ENCODE data around the gene TGM2.

DNA sequence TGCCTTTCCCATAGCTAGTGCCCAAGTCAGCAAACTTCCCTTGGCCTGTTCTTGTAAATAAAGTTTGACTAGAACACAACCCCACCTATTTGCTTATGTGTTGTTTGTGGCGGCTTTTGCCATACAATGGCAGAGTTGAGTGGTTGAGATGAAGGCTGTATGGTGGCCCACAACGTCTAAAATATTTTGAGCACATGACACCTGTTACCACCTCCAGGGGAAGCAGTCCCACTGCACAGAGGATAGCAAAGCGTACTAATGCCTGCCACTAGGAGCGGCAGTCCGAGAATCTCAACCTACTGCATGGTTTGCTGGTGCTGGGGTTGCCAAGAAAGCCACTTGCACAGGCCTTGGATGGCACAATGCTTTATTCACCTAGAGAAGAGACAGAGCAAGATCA lies 58.6 kb downstream of the TGM2 start:
- TF ChIP-seq, protein P1, sequence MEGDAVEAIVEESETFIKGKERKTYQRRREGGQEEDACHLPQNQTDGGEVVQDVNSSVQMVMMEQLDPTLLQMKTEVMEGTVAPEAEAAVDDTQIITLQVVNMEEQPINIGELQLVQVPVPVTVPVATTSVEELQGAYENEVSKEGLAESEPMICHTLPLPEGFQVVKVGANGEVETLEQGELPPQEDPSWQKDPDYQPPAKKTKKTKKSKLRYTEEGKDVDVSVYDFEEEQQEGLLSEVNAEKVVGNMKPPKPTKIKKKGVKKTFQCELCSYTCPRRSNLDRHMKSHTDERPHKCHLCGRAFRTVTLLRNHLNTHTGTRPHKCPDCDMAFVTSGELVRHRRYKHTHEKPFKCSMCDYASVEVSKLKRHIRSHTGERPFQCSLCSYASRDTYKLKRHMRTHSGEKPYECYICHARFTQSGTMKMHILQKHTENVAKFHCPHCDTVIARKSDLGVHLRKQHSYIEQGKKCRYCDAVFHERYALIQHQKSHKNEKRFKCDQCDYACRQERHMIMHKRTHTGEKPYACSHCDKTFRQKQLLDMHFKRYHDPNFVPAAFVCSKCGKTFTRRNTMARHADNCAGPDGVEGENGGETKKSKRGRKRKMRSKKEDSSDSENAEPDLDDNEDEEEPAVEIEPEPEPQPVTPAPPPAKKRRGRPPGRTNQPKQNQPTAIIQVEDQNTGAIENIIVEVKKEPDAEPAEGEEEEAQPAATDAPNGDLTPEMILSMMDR (IDR thresholded peaks at IDR 0.05), result no peak
- TF ChIP-seq POLR2A (IDR thresholded peaks at IDR 0.05) (no peak), EP300 (IDR thresholded peaks at IDR 0.05) (no peak)
